Ovary (tissue), 3 donors: ENCODE measurements around the gene MMAB.

ENCODE experiments used
- POLR2A ChIP-seq: fragments of 450-650 bp; IDR thresholded peaks from one replicate; pipeline ENCODE4 v1.6.1; 2017; ENCODE audit warnings: antibody characterized with exemption, mild to moderate bottlenecking, moderate library complexity
- TF ChIP-seq, protein P1 (sequence below), 3 donors: fragments of 450-650 bp in 2 of 3; fragments of 200-600 bp in 1 of 3; IDR thresholded peaks; one replicate each; pipeline versions ENCODE4 v1.5.1 to v1.8.0; 2016 to 2022; ENCODE audit warnings: antibody characterized with exemption in 3 of 3, mild to moderate bottlenecking in 1 of 3
- donor health status: DM: no; HTN: no; CAD: no.

DNA sequence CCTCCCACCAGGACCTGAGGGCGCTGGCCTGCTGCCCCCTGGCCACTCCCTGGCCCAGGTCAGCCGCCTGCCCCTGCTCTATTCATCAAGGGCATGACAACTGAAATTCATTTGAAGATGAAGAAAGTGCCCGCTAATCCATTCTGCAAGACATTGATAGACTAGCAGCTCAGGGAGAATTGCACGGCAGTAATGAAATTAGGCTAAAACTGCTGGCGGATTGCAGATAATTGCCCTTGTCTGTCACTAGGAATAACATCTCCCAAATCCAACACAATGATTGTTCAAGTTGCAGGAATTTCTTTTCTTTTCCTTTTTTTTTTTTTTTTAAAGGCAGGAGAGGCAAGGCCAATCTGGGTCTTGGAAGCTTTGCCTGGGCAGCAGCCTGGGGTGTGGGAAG lies 44.8 kb upstream of the MMAB start:
- TF ChIP-seq, protein P1, sequence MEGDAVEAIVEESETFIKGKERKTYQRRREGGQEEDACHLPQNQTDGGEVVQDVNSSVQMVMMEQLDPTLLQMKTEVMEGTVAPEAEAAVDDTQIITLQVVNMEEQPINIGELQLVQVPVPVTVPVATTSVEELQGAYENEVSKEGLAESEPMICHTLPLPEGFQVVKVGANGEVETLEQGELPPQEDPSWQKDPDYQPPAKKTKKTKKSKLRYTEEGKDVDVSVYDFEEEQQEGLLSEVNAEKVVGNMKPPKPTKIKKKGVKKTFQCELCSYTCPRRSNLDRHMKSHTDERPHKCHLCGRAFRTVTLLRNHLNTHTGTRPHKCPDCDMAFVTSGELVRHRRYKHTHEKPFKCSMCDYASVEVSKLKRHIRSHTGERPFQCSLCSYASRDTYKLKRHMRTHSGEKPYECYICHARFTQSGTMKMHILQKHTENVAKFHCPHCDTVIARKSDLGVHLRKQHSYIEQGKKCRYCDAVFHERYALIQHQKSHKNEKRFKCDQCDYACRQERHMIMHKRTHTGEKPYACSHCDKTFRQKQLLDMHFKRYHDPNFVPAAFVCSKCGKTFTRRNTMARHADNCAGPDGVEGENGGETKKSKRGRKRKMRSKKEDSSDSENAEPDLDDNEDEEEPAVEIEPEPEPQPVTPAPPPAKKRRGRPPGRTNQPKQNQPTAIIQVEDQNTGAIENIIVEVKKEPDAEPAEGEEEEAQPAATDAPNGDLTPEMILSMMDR (IDR thresholded peaks at IDR 0.05) = no peak
- no peak for TF ChIP-seq POLR2A
